Karpas-422 (cell line): Measurements from ENCODE around the gene UBASH3B. TPM values are rescaled to one million over a fixed set of nuclear protein-coding genes. Genes with fewer than 3 reads are reported as not detected.

Experiments
- DNase-seq: peaks from one replicate; pipeline ENCODE4 v3.0.0-alpha.2; 2015
- H2AFZ ChIP-seq: fragments of 200-600 bp; sonication (generic); 2 replicates; pipeline ENCODE4 v1.6.1; 2014; ENCODE audit warnings: antibody characterized with exemption, low read length, mixed read lengths
- H3K27ac ChIP-seq: fragments of 200-600 bp; sonication (generic); 2 replicates; pipeline ENCODE4 v1.5.1; 2014; ENCODE audit warnings: mild to moderate bottlenecking, low read length, moderate library complexity
- H3K27me3 ChIP-seq: fragments of 200-600 bp; sonication (generic); 2 replicates; pipeline ENCODE4 v1.6.1; 2014; ENCODE audit warnings: low read length, mixed read lengths
- H3K36me3 ChIP-seq: fragments of 200-600 bp; sonication (generic); 2 replicates; pipeline ENCODE4 v1.6.1; 2014; ENCODE audit warnings: low read length, mixed read lengths; ENCODE audit not compliant: insufficient read depth
- H3K4me1 ChIP-seq: fragments of 200-600 bp; sonication (generic); 2 replicates; pipeline ENCODE4 v1.6.1; 2014; ENCODE audit warnings: mild to moderate bottlenecking, low read length, mixed read lengths
- H3K4me2 ChIP-seq: fragments of 200-600 bp; sonication (generic); 2 replicates; pipeline ENCODE4 v1.6.1; 2014; ENCODE audit warnings: low read length, low read depth, mild to moderate bottlenecking; ENCODE audit not compliant: poor library complexity, severe bottlenecking
- H3K4me3 ChIP-seq: fragments of 200-600 bp; sonication (generic); 2 replicates; pipeline ENCODE4 v1.5.1; 2014; ENCODE audit warnings: mild to moderate bottlenecking, antibody characterized with exemption, low read length, mixed read lengths
- H3K79me2 ChIP-seq: fragments of 200-600 bp; sonication (generic); 2 replicates; pipeline ENCODE4 v1.6.1; 2014; ENCODE audit warnings: mild to moderate bottlenecking, low read length, mixed read lengths
- H3K9ac ChIP-seq: fragments of 200-600 bp; sonication (generic); 2 replicates; pipeline ENCODE4 v1.6.0; 2014; ENCODE audit warnings: low read length
- H3K9me2 ChIP-seq: fragments of 200-600 bp; sonication (generic), shearing (Covaris generic); replicated peaks from 2 replicates; pipeline ENCODE4 v1.6.0; 2014; ENCODE audit warnings: mild to moderate bottlenecking, low read length, moderate library complexity; ENCODE audit not compliant: insufficient read depth
- H3K9me3 ChIP-seq: fragments of 300-700, 200-600 bp; sonication (generic); 2 replicates; pipeline ENCODE4 v1.6.1; 2014; ENCODE audit warnings: low read length, mixed read lengths
- H4K20me1 ChIP-seq: fragments of 200-600 bp; sonication (generic); 2 replicates; pipeline ENCODE4 v1.6.1; 2014; ENCODE audit warnings: mild to moderate bottlenecking, antibody characterized with exemption, low read length, low read depth; ENCODE audit not compliant: insufficient read depth
- total RNA-seq: library from RNA; depleted of rRNA; stranded (reverse); fragments of >200 nt; shearing (Covaris generic); gene quantifications from 2 replicates; pipeline ENCODE4 v1.2.3, GENCODE V29; 2014; ENCODE audit warnings: low replicate concordance

The UBASH3B gene
- total RNA-seq, 1 experiment from 2014 or later, result 9.0 TPM

DNA sequence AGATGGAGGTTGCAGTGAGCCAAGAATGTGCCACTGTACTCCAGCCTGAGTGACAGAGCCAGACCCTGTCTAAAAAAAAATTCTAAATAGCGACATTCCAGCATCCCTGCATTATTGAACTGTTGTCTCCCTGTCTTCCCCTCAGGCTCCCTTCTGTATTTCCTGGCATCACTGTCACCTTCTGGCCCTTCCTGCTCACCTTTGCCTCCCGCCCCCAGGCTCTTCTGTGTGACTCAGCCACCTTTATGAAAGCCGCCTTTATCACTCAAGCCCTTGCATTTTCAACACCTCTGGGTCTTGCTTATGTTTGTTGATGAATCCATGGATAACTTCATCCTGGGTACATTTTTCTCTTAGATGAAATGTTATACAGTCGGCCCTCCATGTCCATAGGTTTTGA, 21.1 kb downstream of the UBASH3B start:
- H4K20me1 ChIP-seq, result no peaks in the 10 kb centered on the region
- H3K9me2 ChIP-seq, result no peaks in the 10 kb centered on the region
- no peak overlapping the region for H3K4me2 ChIP-seq
- H3K27me3 ChIP-seq, result no peaks in the 10 kb centered on the region
- H3K9me3 ChIP-seq, result no peaks in the 10 kb centered on the region
- peaks cover 58% of the 10 kb centered on the region for H3K4me1 ChIP-seq
- no peak overlapping the region for H3K9ac ChIP-seq
- H3K79me2 ChIP-seq, result no peaks in the 10 kb centered on the region
- no peak overlapping the region for H2AFZ ChIP-seq
- H3K4me3 ChIP-seq, result no peak overlapping the region
- no peaks in the 10 kb centered on the region for H3K36me3 ChIP-seq
- DNase-seq, result no peak
- no peak overlapping the region for H3K27ac ChIP-seq

DNA sequence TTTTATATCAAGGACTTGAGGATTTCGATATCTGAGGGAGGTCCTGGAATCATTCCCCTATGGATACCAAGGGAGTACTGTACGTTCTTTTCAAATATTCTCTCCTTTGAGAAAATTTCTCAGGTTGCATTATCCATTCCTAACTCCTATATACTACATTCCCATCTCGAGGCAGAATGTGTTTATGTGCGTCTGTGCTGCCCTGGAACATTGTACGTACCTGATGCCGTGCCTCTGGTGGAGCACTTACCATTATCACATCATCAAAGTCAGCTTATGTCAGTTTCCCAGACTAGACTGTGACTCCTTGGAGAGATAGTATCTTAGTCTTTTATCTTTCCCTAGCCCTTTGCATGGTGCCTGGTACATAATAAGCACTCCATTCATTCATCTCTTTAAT, 21.7 kb downstream of the UBASH3B start:
- H3K4me2 ChIP-seq, result no peak overlapping the region
- no peaks in the 10 kb centered on the region for H3K79me2 ChIP-seq
- DNase-seq, result no peak
- no peak overlapping the region for H3K4me3 ChIP-seq
- H3K4me1 ChIP-seq, result peaks cover 54% of the 10 kb centered on the region
- H2AFZ ChIP-seq, result no peak overlapping the region
- no peaks in the 10 kb centered on the region for H3K27me3 ChIP-seq
- no peak overlapping the region for H3K9ac ChIP-seq
- no peaks in the 10 kb centered on the region for H3K9me2 ChIP-seq
- no peak overlapping the region for H3K27ac ChIP-seq
- no peaks in the 10 kb centered on the region for H3K36me3 ChIP-seq
- no peaks in the 10 kb centered on the region for H4K20me1 ChIP-seq
- H3K9me3 ChIP-seq, result no peaks in the 10 kb centered on the region

GRCh38 chr11:122678406-122678805, 22.9 kb downstream of the UBASH3B start:
- no peak overlapping the region for H2AFZ ChIP-seq
- peaks cover 42% of the 10 kb centered on the region for H3K4me1 ChIP-seq
- H4K20me1 ChIP-seq, result no peaks in the 10 kb centered on the region
- no peaks in the 10 kb centered on the region for H3K79me2 ChIP-seq
- H3K9me3 ChIP-seq, result no peaks in the 10 kb centered on the region
- H3K9me2 ChIP-seq, result no peaks in the 10 kb centered on the region
- H3K36me3 ChIP-seq, result no peaks in the 10 kb centered on the region
- no peak overlapping the region for H3K9ac ChIP-seq
- no peaks in the 10 kb centered on the region for H3K27me3 ChIP-seq
- no peak overlapping the region for H3K4me2 ChIP-seq
- H3K27ac ChIP-seq, result no peak overlapping the region
- H3K4me3 ChIP-seq, result no peak overlapping the region
- DNase-seq, result no peak

DNA sequence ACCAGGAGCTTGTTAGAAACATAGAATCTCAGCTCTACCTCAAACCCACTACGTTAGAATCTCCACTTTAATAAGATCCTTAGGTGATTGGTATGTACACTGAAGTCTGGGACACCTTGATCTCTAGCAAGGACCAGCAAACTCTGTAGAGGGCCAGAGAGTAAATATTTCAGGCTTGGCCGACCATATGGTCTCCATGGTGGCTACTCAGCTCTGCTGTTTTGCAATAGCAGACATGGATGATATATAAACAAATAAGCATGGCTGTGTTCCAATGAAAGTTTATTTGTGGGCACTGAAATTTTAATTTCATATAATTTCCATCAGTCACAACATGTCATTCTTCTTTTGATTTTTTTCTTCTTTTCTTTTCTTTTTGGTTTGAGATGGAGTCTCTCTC, 23.9 kb downstream of the UBASH3B start:
- no peaks in the 10 kb centered on the region for H3K9me2 ChIP-seq
- no peaks in the 10 kb centered on the region for H3K79me2 ChIP-seq
- no peak overlapping the region for H2AFZ ChIP-seq
- H3K4me2 ChIP-seq, result no peak overlapping the region
- no peaks in the 10 kb centered on the region for H3K27me3 ChIP-seq
- H3K4me3 ChIP-seq, result no peak overlapping the region
- H3K4me1 ChIP-seq, result peaks cover 35% of the 10 kb centered on the region
- H3K9ac ChIP-seq, result no peak overlapping the region
- H3K9me3 ChIP-seq, result no peaks in the 10 kb centered on the region
- no peaks in the 10 kb centered on the region for H4K20me1 ChIP-seq
- no peaks in the 10 kb centered on the region for H3K36me3 ChIP-seq
- no peak for DNase-seq
- no peak overlapping the region for H3K27ac ChIP-seq

DNA sequence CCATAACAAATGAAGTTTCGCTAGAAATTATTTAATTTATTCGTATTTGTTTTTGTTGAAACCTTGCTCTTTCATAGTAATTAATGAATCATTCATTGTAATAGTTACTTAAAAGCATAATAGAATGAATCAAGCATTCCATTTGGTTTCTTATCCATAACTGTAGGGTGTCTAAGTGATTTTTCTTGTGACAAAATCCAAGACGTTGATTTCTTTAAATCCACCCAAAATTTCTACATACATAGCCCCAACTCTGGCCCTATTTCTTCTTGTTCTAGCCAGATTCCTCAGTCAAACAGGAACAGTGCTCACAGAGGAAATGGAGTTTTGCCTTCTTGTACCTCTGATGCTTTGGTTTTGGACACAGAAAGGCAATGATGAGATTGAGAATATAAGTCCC, 25.5 kb downstream of the UBASH3B start:
- no peak for DNase-seq
- H3K4me1 ChIP-seq, result peaks cover 31% of the 10 kb centered on the region
- H3K79me2 ChIP-seq, result no peaks in the 10 kb centered on the region

DNA sequence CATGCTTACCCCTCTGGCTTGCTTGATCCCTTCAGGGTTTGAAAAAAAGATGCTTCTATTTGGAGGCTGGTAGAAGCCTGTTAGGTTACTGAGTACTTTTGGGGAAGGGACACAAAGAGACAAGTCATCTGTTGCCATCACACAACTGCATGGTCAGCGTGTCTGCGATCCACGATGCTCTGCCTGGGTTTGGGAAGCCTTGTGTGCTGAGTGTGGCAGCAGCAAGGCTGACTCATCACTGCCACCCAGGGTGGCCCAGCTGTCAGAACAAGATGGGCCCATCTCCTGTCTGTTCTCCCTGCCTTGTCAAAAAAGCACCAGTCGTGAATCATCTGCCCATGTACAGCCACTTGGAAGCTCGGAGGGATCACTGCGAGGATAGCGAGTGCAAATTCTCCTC, 26.2 kb downstream of the UBASH3B start:
- DNase-seq, result peak; percentile 51
- Histone ChIP-seq H2AFZ (no peak overlapping the region), H3K36me3 (no peaks in the 10 kb centered on the region), H3K9ac (0 out of 2 replicates have a peak overlapping the region, but pooled peaks have one; percentile 29), H3K4me3 (no peak overlapping the region), H4K20me1 (no peaks in the 10 kb centered on the region), H3K27ac (no peak overlapping the region), H3K9me3 (no peaks in the 10 kb centered on the region), H3K9me2 (no peaks in the 10 kb centered on the region), H3K79me2 (no peaks in the 10 kb centered on the region), H3K4me1 (peaks cover 31% of the 10 kb centered on the region), H3K27me3 (no peaks in the 10 kb centered on the region), H3K4me2 (peak overlapping the region; percentile 42)

More for the DNA sequence above, 25.5 kb downstream of the UBASH3B start:
- peak overlapping the region; percentile 60 for H3K27ac ChIP-seq
- H3K27me3 ChIP-seq, result no peaks in the 10 kb centered on the region
- H3K36me3 ChIP-seq, result no peaks in the 10 kb centered on the region
- H4K20me1 ChIP-seq, result no peaks in the 10 kb centered on the region
- H3K4me2 ChIP-seq, result peak overlapping the region; percentile 42
- H3K9ac ChIP-seq, result 0 out of 2 replicates have a peak overlapping the region, but pooled peaks have one; percentile 29
- H3K4me3 ChIP-seq, result no peak overlapping the region
- H2AFZ ChIP-seq, result no peak overlapping the region
- no peaks in the 10 kb centered on the region for H3K9me3 ChIP-seq
- no peaks in the 10 kb centered on the region for H3K9me2 ChIP-seq

DNA sequence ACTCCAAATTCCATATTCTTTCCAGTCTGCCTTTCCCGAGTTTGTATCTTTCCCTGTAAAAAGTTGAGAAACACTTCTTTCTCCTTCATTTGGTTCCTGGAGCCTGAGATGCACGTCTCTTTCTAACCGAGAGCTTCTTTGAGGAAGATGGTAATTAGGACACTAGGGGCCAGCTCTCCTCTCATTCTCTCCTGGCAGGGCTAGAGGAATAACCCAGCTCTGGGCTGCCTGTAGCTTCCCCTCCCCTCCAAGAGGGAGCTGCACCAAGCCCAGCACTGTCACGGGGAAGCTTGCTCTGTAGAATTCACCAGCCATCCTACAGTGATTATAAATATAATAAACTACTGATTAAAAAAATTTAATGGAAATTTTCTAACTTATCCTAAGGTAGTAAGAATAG, 26.9 kb downstream of the UBASH3B start:
- Histone ChIP-seq H3K27me3 (no peaks in the 10 kb centered on the region), H3K9me2 (no peaks in the 10 kb centered on the region), H4K20me1 (no peaks in the 10 kb centered on the region), H3K4me3 (no peak overlapping the region), H3K9ac (no peak overlapping the region), H3K36me3 (no peaks in the 10 kb centered on the region), H2AFZ (no peak overlapping the region), H3K4me2 (no peak overlapping the region), H3K4me1 (peaks cover 27% of the 10 kb centered on the region), H3K27ac (no peak overlapping the region), H3K9me3 (no peaks in the 10 kb centered on the region), H3K79me2 (no peaks in the 10 kb centered on the region)
- no peak for DNase-seq

GRCh38 chr11:122685041-122685440, 29.5 kb downstream of the UBASH3B start:
- no peaks in the 10 kb centered on the region for H3K9me2 ChIP-seq
- no peaks in the 10 kb centered on the region for H3K27me3 ChIP-seq
- H3K4me3 ChIP-seq, result no peak overlapping the region
- H3K4me2 ChIP-seq, result no peak overlapping the region
- no peaks in the 10 kb centered on the region for H3K9me3 ChIP-seq
- no peak overlapping the region for H3K27ac ChIP-seq
- no peaks in the 10 kb centered on the region for H4K20me1 ChIP-seq
- no peak for DNase-seq
- H3K36me3 ChIP-seq, result no peaks in the 10 kb centered on the region
- no peak overlapping the region for H2AFZ ChIP-seq
- peaks cover 25% of the 10 kb centered on the region for H3K4me1 ChIP-seq
- no peak overlapping the region for H3K9ac ChIP-seq
- H3K79me2 ChIP-seq, result no peaks in the 10 kb centered on the region

DNA sequence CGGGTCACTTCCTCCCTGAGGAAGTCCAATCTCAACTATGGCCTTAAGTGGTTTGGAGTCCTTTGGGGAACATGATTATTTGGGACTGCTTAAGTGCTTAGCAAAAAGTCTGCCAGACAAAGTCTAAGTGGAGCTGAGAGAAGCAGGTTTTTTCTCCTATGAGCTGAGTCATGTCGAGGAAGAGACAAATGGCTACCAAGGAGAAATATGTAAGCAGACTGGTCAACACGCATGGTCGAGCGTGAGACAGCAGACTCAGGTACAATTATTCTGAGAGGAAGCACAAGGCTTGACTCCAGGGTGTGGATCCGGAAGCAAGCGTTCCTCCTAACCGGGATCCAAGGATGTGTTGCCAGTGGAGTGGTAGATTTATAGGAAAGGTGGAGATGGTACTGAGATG, 30.6 kb downstream of the UBASH3B start:
- no peaks in the 10 kb centered on the region for H3K9me3 ChIP-seq
- H3K27me3 ChIP-seq, result no peaks in the 10 kb centered on the region
- H3K27ac ChIP-seq, result no peak overlapping the region
- H3K4me3 ChIP-seq, result no peak overlapping the region
- H3K9me2 ChIP-seq, result no peaks in the 10 kb centered on the region
- H3K79me2 ChIP-seq, result no peaks in the 10 kb centered on the region
- no peaks in the 10 kb centered on the region for H3K36me3 ChIP-seq
- H3K4me2 ChIP-seq, result no peak overlapping the region
- no peaks in the 10 kb centered on the region for H4K20me1 ChIP-seq
- H3K4me1 ChIP-seq, result peaks cover 23% of the 10 kb centered on the region
- no peak overlapping the region for H2AFZ ChIP-seq
- no peak overlapping the region for H3K9ac ChIP-seq
- no peak for DNase-seq
